H1 (cell line): ENCODE data around the gene NUFIP2. TPM values are rescaled to one million over a fixed set of nuclear protein-coding genes. Genes with fewer than 3 reads are reported as not detected.
A peak's percentile ranks its signal among the peaks of the same experiment; 100 is the strongest.

Experiments used
- CTCF ChIA-PET: fragments of 300-600 bp; sonication (Branson Sonifier 250); formaldehyde crosslinking; loops from one replicate; lab custom pipeline; 2021; ENCODE audit not compliant: partially characterized antibody; lab: Charles Lee
- POLR2A ChIA-PET: fragments of 300-600 bp; sonication (Branson Sonifier 250); formaldehyde crosslinking; loops from one replicate; lab custom pipeline; 2021; ENCODE audit warnings: inconsistent platforms; ENCODE audit not compliant: partially characterized antibody; lab: Charles Lee
- DNase-seq, 2 experiments: peaks; one replicate each; pipeline versions ENCODE4 v3.0.0 to v3.0.0-alpha.2; 2010 to 2022; ENCODE audit warnings: low spot score in 2 of 2, low read depth in 1 of 2, mixed read lengths in 1 of 2
- FAIRE-seq: peaks from 2 replicates; lab custom pipeline; 2011; peaks lifted over from hg19 to GRCh38; lab: Jason Lieb, UNC
- H2AFZ ChIP-seq: 2 replicates; pipeline ENCODE4 v1.8.1; 2012; ENCODE audit warnings: low read length, inconsistent platforms
- H2AK5ac ChIP-seq: 2 replicates; pipeline ENCODE4 v1.6.1; 2013; ENCODE audit warnings: low read depth, low read length
- H2BK120ac ChIP-seq: replicated peaks from 2 replicates; pipeline ENCODE3; 2013; ENCODE audit warnings: low read depth, low read length, inconsistent platforms
- H2BK12ac ChIP-seq: 2 replicates; pipeline ENCODE4 v1.6.1; 2013; ENCODE audit warnings: low read depth, low read length
- H2BK15ac ChIP-seq: 2 replicates; pipeline ENCODE4 v1.6.1; 2013; ENCODE audit warnings: low read length
- H2BK20ac ChIP-seq: 2 replicates; pipeline ENCODE4 v1.6.1; 2013; ENCODE audit warnings: low read length
- H2BK5ac ChIP-seq: 2 replicates; pipeline ENCODE4 v1.6.1; 2013; ENCODE audit warnings: low read depth, low read length
- H3K14ac ChIP-seq: 2 replicates; pipeline ENCODE4 v1.6.1; 2013; ENCODE audit warnings: inconsistent platforms; ENCODE audit not compliant: insufficient read length
- H3K18ac ChIP-seq: 2 replicates; pipeline ENCODE4 v1.6.1; 2013; ENCODE audit warnings: low read length; ENCODE audit errors: extremely low read depth
- H3K23ac ChIP-seq: 2 replicates; pipeline ENCODE4 v1.6.1; 2013; ENCODE audit warnings: inconsistent platforms; ENCODE audit not compliant: insufficient read length
- H3K23me2 ChIP-seq: 2 replicates; pipeline ENCODE4 v1.6.1; 2013; ENCODE audit warnings: low read depth, low read length
- H3K27ac ChIP-seq: 2 replicates; pipeline ENCODE4 v1.6.1; 2011; ENCODE audit warnings: low read depth, low read length, inconsistent platforms
- H3K27me3 ChIP-seq, 4 experiments: replicated peaks in 1 of 4; 1 replicate in 1 of 4; 2 replicates in 3 of 4; pipeline versions ENCODE4 v1.6.1 to v1.8.1; 2011 to 2013; ENCODE audit warnings: low read length in 3 of 4, mild to moderate bottlenecking in 3 of 4, inconsistent platforms in 2 of 4, mixed read lengths in 2 of 4, moderate library complexity in 1 of 4; ENCODE audit not compliant: control insufficient read depth in 3 of 4, insufficient read depth in 3 of 4; ENCODE audit errors: extremely low read depth in 1 of 4
- H3K36me3 ChIP-seq, 4 experiments: 2 replicates each; pipeline versions ENCODE4 v1.6.1 to v1.8.1; 2011 to 2013; ENCODE audit warnings: mild to moderate bottlenecking in 4 of 4, low read length in 3 of 4, moderate library complexity in 2 of 4, control low read depth in 1 of 4, inconsistent platforms in 1 of 4; ENCODE audit not compliant: insufficient read depth in 4 of 4, control insufficient read depth in 2 of 4
- H3K4ac ChIP-seq: replicated peaks from 2 replicates; pipeline ENCODE3; 2013; ENCODE audit warnings: low read length, low read depth, mixed read lengths, inconsistent platforms; ENCODE audit not compliant: insufficient read length
- H3K4me1 ChIP-seq, 4 experiments: replicated peaks in 1 of 4; 1 replicate in 1 of 4; 2 replicates in 3 of 4; pipeline versions ENCODE4 v1.6.1 to v1.8.1; 2011 to 2013; ENCODE audit warnings: low read length in 3 of 4, inconsistent platforms in 2 of 4, mixed read lengths in 1 of 4; ENCODE audit not compliant: insufficient read depth in 4 of 4, control insufficient read depth in 3 of 4
- H3K4me2 ChIP-seq, 2 experiments: 2 replicates each; pipeline versions ENCODE4 v1.6.1 to v1.8.1; 2011 to 2013; ENCODE audit warnings: low read depth in 2 of 2, low read length in 2 of 2, control low read depth in 1 of 2, inconsistent platforms in 1 of 2, mild to moderate bottlenecking in 1 of 2; ENCODE audit not compliant: insufficient read depth in 1 of 2
- H3K4me3 ChIP-seq, 4 experiments: fragments of 200-600, 300-600 bp in 1 of 4; sonication (generic), shearing (Covaris generic), sonication (Bioruptor Twin) in 1 of 4; 2 replicates each; pipeline versions ENCODE4 v1.5.1 to v1.8.1; 2011 to 2016; ENCODE audit warnings: low read length in 4 of 4, low read depth in 3 of 4, control low read depth in 2 of 4, inconsistent platforms in 2 of 4, mild to moderate bottlenecking in 2 of 4, mixed read lengths in 1 of 4, moderate library complexity in 1 of 4; ENCODE audit not compliant: insufficient read depth in 2 of 4; ENCODE audit errors: extremely low read depth in 1 of 4
- H3K56ac ChIP-seq: replicated peaks from 2 replicates; pipeline ENCODE3; 2013; ENCODE audit warnings: low read depth, mild to moderate bottlenecking, mixed read lengths, low read length, inconsistent platforms; ENCODE audit not compliant: insufficient read length
- H3K79me1 ChIP-seq: 2 replicates; pipeline ENCODE4 v1.6.1; 2013; ENCODE audit warnings: low read depth, low read length, control low read depth
- H3K79me2 ChIP-seq, 2 experiments: 2 replicates each; pipeline versions ENCODE4 v1.6.1 to v1.8.1; 2012 to 2013; ENCODE audit warnings: low read length in 2 of 2, mild to moderate bottlenecking in 2 of 2, inconsistent platforms in 1 of 2; ENCODE audit not compliant: insufficient read depth in 2 of 2, control insufficient read depth in 1 of 2
- H3K9ac ChIP-seq, 4 experiments: replicated peaks in 1 of 4; 1 replicate in 1 of 4; 2 replicates in 3 of 4; pipeline versions ENCODE4 v1.6.1 to v1.8.1; 2011 to 2013; ENCODE audit warnings: low read depth in 3 of 4, low read length in 3 of 4, control low read depth in 2 of 4, mild to moderate bottlenecking in 2 of 4, moderate library complexity in 2 of 4, inconsistent platforms in 1 of 4; ENCODE audit errors: extremely low read depth in 1 of 4
- H3K9me3 ChIP-seq, 2 experiments: 2 replicates each; pipeline versions ENCODE4 v1.6.1 to v1.8.1; 2012 to 2013; ENCODE audit warnings: mild to moderate bottlenecking in 2 of 2, moderate library complexity in 2 of 2, control low read depth in 1 of 2, inconsistent platforms in 1 of 2, low read depth in 1 of 2, low read length in 1 of 2, mixed read lengths in 1 of 2; ENCODE audit not compliant: insufficient read depth in 2 of 2
- H4K20me1 ChIP-seq, 2 experiments: replicated peaks in 1 of 2; 2 replicates each; pipeline versions ENCODE3 to v1.8.1; 2011 to 2013; ENCODE audit warnings: inconsistent platforms in 2 of 2, low read length in 2 of 2, mild to moderate bottlenecking in 1 of 2; ENCODE audit not compliant: insufficient read depth in 2 of 2, control insufficient read depth in 1 of 2
- H4K5ac ChIP-seq: 2 replicates; pipeline ENCODE4 v1.6.1; 2013; ENCODE audit warnings: low read length, low read depth, mixed read lengths, inconsistent platforms; ENCODE audit not compliant: insufficient read length
- H4K8ac ChIP-seq: 2 replicates; pipeline ENCODE4 v1.8.0; 2013; ENCODE audit warnings: mild to moderate bottlenecking, moderate library complexity, low read length, inconsistent platforms; ENCODE audit not compliant: insufficient read depth; ENCODE audit errors: extremely low read depth
- H4K91ac ChIP-seq: replicated peaks from 2 replicates; pipeline ENCODE3; 2013; ENCODE audit warnings: low read length, mixed read lengths, inconsistent platforms; ENCODE audit not compliant: insufficient read length
- EGR1 ChIP-seq: IDR thresholded peaks from 2 replicates; pipeline ENCODE4 v1.6.1; 2011; ENCODE audit warnings: low read depth, low read length, borderline replicate concordance
- KDM4A ChIP-seq: IDR thresholded peaks from one replicate; pipeline ENCODE4 v1.7.1; 2012; ENCODE audit warnings: low read depth, mild to moderate bottlenecking, moderate library complexity, low read length, inconsistent platforms; ENCODE audit not compliant: severe bottlenecking
- WGBS, 2 experiments: shearing (Covaris generic) in 1 of 2; methylation state at CpG; one replicate each; pipeline versions ENCODE4 v1.1.6 to v1.1.7; 2013 to 2015; ENCODE audit warnings: low lambda C conversion rate in 2 of 2, mixed read lengths in 2 of 2, inconsistent platforms in 1 of 2, low coverage in 1 of 2, missing lambda C conversion rate in 1 of 2; ENCODE audit not compliant: insufficient replicate concordance in 2 of 2, insufficient coverage in 1 of 2, insufficient read length in 1 of 2; ENCODE audit errors: extremely low coverage in 1 of 2, missing lambda C conversion rate in 1 of 2; 5-methylcytosine and 5-hydroxymethylcytosine counted together
- polyA plus RNA-seq, 7 experiments: library from polyadenylated mRNA; depleted of rRNA in 3 of 7; stranded (reverse) in 5 of 7; unstranded in 2 of 7; fragments of >200 nt in 5 of 7; fragments of 200-250 nt in 2 of 7; gene quantifications; 1 replicate in 5 of 7; 2 replicates in 1 of 7; 4 replicates in 1 of 7; pipeline versions ENCODE4 v1.2.1 to v1.2.3, GENCODE V29; 2011 to 2013; ENCODE audit warnings: missing spikeins in 2 of 7, mixed read lengths in 2 of 7
- total RNA-seq: library from RNA; stranded (reverse); fragmentation: NEBNext Ultra II Directional; extraction: Animal tissue kit (Norgen Biotek cat#: 25700); gene quantifications from 2 replicates; pipeline ENCODE4 v1.2.1, GENCODE V29; 2021

Gene NUFIP2
- total and polyA plus RNA-seq, 2 of the 8 experiments (the other 6 are each of a cell fraction or from before 2014, with no cell fraction given) = 65.9 to 118 TPM

GRCh38 chr17:29292071-29292991, 1.6 kb downstream of the NUFIP2 start:
- peak in 1 of 2 experiments; percentile 61 for DNase-seq
- FAIRE-seq = no peak
- TF ChIP-seq KDM4A (peak; percentile 67), EGR1 (no peak)

More at GRCh38 chr17:29292071-29292991, 1.6 kb downstream of the NUFIP2 start:
- H2BK20ac ChIP-seq = no peak overlapping the region
- peaks cover 2% of the 10 kb centered on the region; the same call in 1 of the 2 replicates for H3K23me2 ChIP-seq
- H3K14ac ChIP-seq = no peak overlapping the region
- no peak overlapping the region for H2BK5ac ChIP-seq
- peaks cover 23% of the 10 kb centered on the region in 2 experiments for H4K20me1 ChIP-seq
- no peak overlapping the region for H3K4ac ChIP-seq
- no peak overlapping the region for H2BK15ac ChIP-seq
- peak overlapping the region; percentile 81 to 98 (median 84) for H3K9ac ChIP-seq
- ChIA-PET POLR2A (interaction anchor here (0.6 to 7.1 kb wide), 29 partner anchors 11 to 1884 kb away, joined by 3 to 83 read pairs (median 3); no protein-coding TSS in a partner anchor), CTCF (interaction anchor here (0.6 to 3.4 kb wide), 10 partner anchors 13 to 169 kb away, joined by 3 to 23 read pairs (median 4); no protein-coding TSS in a partner anchor)
- H3K4me1 ChIP-seq = peaks cover 0 to 2% (median under 1%) of the 10 kb centered on the region in 4 experiments; a peak in 2 of 7 replicates
- no peak overlapping the region for H3K23ac ChIP-seq
- H3K56ac ChIP-seq = peak overlapping the region; percentile 92
- H2BK12ac ChIP-seq = no peak overlapping the region
- 4% methylated on average over 15 of the region's 77 CpGs; no CpG with 5 or more reads in 1 of the 2 experiments for WGBS, 2 experiments
- H3K36me3 ChIP-seq = peaks cover 5 to 27% (median 6%) of the 10 kb centered on the region in 4 experiments; a peak in 6 of 8 replicates
- no peak overlapping the region for H2AK5ac ChIP-seq
- H3K4me3 ChIP-seq = peak overlapping the region; percentile 90 to 99 (median 96)
- no peaks in the 10 kb centered on the region for H3K79me1 ChIP-seq
- peak overlapping the region; percentile 88 to 92 for H3K4me2 ChIP-seq
- H2AFZ ChIP-seq = no peak overlapping the region
- peak overlapping the region; percentile 67 for H4K5ac ChIP-seq
- H3K9me3 ChIP-seq = no peaks in the 10 kb centered on the region
- peak overlapping the region; percentile 95; the same call in 1 of the 2 replicates for H4K8ac ChIP-seq
- no peak overlapping the region for H2BK120ac ChIP-seq
- peak overlapping the region; percentile 81 for H3K27ac ChIP-seq
- H3K79me2 ChIP-seq = peaks cover 28 to 65% of the 10 kb centered on the region in 2 experiments
- peak overlapping the region; percentile 24; the same call in 1 of the 2 replicates for H3K18ac ChIP-seq
- H3K27me3 ChIP-seq = no peaks in the 10 kb centered on the region
- H4K91ac ChIP-seq = no peak overlapping the region
